ENCODE measurements around the gene LSM6.

Gene LSM6

DNA sequence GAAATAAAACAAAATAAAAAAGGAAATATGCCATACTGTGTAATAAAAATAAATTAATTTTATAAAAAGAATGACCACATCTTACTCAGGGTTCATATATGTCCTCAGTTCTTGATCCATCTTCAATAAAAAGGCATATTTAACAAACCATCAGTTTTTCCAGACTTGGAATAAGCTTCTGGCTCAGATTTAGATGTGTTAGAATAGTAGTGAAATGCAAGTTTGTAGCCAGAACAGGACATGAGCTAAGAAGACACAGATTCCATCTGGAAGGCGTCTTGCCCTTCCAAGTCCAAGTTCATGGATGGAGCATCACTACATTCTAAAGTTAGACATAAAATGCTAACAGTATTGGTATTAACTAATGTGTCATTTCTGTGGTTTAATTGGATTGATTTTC, 10.3 kb upstream of the LSM6 start:
- Histone ChIP-seq H3K27me3 (ENCODE audit: insufficient read depth, poor library complexity, severe bottlenecking) (no peaks in the 10 kb centered on the region), H3K4me3 (replicated peaks; ENCODE audit: insufficient read depth, low read length) (no peak overlapping the region), H3K27ac (replicated peaks) (no peak overlapping the region)
- DNase-seq (ENCODE audit: low read depth in 1 of 2, low spot score in 1 of 2), result no peak
- TF ChIP-seq, protein P1, sequence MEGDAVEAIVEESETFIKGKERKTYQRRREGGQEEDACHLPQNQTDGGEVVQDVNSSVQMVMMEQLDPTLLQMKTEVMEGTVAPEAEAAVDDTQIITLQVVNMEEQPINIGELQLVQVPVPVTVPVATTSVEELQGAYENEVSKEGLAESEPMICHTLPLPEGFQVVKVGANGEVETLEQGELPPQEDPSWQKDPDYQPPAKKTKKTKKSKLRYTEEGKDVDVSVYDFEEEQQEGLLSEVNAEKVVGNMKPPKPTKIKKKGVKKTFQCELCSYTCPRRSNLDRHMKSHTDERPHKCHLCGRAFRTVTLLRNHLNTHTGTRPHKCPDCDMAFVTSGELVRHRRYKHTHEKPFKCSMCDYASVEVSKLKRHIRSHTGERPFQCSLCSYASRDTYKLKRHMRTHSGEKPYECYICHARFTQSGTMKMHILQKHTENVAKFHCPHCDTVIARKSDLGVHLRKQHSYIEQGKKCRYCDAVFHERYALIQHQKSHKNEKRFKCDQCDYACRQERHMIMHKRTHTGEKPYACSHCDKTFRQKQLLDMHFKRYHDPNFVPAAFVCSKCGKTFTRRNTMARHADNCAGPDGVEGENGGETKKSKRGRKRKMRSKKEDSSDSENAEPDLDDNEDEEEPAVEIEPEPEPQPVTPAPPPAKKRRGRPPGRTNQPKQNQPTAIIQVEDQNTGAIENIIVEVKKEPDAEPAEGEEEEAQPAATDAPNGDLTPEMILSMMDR (IDR thresholded peaks at IDR 0.05; ENCODE audit: insufficient read depth, low read length), result no peak
- TF ChIP-seq SPI1 (IDR thresholded peaks at IDR 0.05; ENCODE audit: borderline replicate concordance, low read depth) (no peak), POLR2AphosphoS5 (IDR thresholded peaks at IDR 0.05; ENCODE audit: low read depth) (no peak), GABPA (IDR thresholded peaks at IDR 0.05; ENCODE audit: low read depth) (no peak)
- TF ChIP-seq, protein P2, sequence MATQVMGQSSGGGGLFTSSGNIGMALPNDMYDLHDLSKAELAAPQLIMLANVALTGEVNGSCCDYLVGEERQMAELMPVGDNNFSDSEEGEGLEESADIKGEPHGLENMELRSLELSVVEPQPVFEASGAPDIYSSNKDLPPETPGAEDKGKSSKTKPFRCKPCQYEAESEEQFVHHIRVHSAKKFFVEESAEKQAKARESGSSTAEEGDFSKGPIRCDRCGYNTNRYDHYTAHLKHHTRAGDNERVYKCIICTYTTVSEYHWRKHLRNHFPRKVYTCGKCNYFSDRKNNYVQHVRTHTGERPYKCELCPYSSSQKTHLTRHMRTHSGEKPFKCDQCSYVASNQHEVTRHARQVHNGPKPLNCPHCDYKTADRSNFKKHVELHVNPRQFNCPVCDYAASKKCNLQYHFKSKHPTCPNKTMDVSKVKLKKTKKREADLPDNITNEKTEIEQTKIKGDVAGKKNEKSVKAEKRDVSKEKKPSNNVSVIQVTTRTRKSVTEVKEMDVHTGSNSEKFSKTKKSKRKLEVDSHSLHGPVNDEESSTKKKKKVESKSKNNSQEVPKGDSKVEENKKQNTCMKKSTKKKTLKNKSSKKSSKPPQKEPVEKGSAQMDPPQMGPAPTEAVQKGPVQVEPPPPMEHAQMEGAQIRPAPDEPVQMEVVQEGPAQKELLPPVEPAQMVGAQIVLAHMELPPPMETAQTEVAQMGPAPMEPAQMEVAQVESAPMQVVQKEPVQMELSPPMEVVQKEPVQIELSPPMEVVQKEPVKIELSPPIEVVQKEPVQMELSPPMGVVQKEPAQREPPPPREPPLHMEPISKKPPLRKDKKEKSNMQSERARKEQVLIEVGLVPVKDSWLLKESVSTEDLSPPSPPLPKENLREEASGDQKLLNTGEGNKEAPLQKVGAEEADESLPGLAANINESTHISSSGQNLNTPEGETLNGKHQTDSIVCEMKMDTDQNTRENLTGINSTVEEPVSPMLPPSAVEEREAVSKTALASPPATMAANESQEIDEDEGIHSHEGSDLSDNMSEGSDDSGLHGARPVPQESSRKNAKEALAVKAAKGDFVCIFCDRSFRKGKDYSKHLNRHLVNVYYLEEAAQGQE (IDR thresholded peaks at IDR 0.05; ENCODE audit: insufficient replicate concordance, low read depth), result no peak

DNA sequence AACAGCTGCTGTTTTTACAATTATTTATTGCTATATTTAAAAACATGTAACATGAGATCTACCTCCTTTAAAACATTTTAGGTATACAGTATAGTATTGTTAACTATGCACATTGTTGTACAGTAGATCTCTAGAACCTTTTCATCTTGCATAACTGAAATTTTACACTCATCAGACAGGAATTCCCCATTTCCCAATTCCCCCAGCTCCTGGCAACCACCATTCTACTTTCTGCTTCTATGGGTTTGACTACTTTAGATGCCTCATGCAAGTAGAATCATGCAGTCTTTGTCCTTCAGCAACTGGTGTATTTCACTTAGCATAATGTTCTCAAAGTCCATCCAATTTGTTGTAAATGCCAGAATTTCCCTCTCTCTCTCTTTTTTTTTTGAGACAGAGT, 9.7 kb upstream of the LSM6 start:
- Histone ChIP-seq H3K4me3 (replicated peaks; ENCODE audit: insufficient read depth, low read length) (no peak overlapping the region), H3K27ac (replicated peaks) (no peak overlapping the region), H3K27me3 (ENCODE audit: insufficient read depth, poor library complexity, severe bottlenecking) (no peaks in the 10 kb centered on the region)
- DNase-seq (ENCODE audit: low read depth in 1 of 2, low spot score in 1 of 2), result no peak
- TF ChIP-seq, protein P2 (IDR thresholded peaks at IDR 0.05; ENCODE audit: insufficient replicate concordance, low read depth), result no peak
- no peak for TF ChIP-seq SPI1 (IDR thresholded peaks at IDR 0.05; ENCODE audit: borderline replicate concordance, low read depth)
- TF ChIP-seq GABPA (IDR thresholded peaks at IDR 0.05; ENCODE audit: low read depth), result no peak
- TF ChIP-seq, protein P1 (IDR thresholded peaks at IDR 0.05; ENCODE audit: insufficient read depth, low read length), result no peak
- TF ChIP-seq POLR2AphosphoS5 (IDR thresholded peaks at IDR 0.05; ENCODE audit: low read depth), result no peak

DNA sequence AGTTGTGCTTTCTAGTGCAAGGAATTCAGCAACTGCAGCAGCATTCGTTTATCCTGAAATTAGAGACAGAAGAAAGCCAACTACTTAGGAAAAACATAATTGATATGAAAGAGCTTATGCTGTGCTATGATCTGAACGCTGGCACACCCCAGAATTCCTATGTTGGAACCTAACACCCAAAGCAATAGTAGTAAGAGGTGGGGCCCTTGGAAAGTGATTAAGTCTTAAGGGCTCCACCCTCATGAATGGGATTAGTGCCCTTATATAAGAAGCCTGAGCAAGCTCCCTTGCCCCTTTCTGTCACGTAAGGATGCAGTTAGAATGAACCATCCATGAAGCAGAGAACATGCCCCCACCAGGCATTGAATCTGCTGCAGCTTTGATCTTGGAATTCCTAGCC, 5.4 kb upstream of the LSM6 start:
- no peak for DNase-seq (ENCODE audit: low read depth in 1 of 2, low spot score in 1 of 2)
- Histone ChIP-seq H3K4me3 (replicated peaks; ENCODE audit: insufficient read depth, low read length) (no peak overlapping the region), H3K27me3 (ENCODE audit: insufficient read depth, poor library complexity, severe bottlenecking) (no peaks in the 10 kb centered on the region), H3K27ac (replicated peaks) (no peak overlapping the region)
- TF ChIP-seq, protein P2 (IDR thresholded peaks at IDR 0.05; ENCODE audit: insufficient replicate concordance, low read depth), result no peak
- TF ChIP-seq SPI1 (IDR thresholded peaks at IDR 0.05; ENCODE audit: borderline replicate concordance, low read depth), result no peak
- TF ChIP-seq, protein P1 (IDR thresholded peaks at IDR 0.05; ENCODE audit: insufficient read depth, low read length), result no peak
- TF ChIP-seq GABPA (IDR thresholded peaks at IDR 0.05; ENCODE audit: low read depth), result no peak
- TF ChIP-seq POLR2AphosphoS5 (IDR thresholded peaks at IDR 0.05; ENCODE audit: low read depth), result no peak

Data from HL-60 (cell line).